ENCODE results near the gene SYNCRIP.
"Not testable (repeated sequence)": the region's sequence is repeated elsewhere in the genome, so short reads cannot be mapped to it uniquely, and the experiment has no call there.

The SYNCRIP gene

DNA sequence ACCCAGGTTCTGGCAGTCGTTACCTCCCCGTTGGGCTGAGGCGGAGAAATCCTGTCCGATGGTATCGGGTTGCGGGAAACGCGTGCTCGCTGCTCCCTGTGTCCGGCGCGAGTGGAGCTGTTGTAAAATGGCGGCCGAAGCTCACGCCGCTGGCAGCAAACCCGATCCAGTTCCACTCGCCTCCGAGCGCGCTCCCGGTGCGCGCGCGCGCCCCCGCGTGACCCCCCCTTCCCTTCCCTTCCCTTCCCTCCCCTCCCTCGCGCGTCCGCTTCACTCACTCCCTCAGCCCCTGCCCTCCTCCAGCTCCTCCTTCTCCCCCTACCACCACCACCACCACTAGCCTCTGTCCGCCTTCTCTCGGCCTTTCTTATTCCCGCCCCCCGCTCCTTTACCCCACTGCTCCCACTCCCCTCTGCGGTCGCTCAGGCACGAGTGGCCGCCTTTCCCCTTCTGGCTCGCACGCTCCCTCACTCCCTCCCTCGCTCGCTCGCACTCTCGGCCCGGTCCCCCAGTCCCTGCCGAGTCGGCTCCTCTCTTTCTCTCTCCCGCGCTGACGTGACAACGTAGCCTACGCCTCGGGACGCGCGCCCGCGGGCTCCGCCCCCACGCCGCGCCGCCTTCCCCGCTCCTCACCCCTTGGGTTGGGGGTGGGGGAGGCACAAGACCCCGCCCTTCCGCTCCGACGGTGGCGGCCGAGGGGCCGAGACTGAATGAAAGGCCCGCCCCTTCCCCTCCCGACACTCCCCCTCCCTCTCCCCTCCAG, at the start of gene SYNCRIP:
Gene SYNCRIP, minus strand, starts transcription at position 113 of the 763 bp plus-strand sequence. CDS start 1,447 bp downstream, outside the sequence.
- peak; percentile 99 for DNase-seq

DNA sequence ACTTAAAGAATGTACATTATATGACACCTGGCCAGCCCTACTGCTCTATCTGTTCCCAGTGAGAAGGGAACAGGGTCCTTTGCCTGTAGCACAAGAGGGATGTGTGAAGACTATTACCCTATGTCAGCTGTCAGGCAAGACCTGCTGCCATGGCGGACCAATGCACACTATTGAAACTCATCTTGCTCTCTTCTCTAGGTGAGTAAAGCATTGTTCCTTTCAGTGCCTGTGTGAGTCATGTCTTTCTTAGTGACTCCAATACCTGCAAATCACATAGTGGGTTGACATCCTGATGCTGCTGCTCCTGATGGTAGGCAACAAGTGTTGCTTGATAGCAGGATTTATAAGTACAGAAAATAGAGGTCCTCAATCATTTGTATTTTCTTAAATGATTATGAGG, 48.8 kb upstream of the SYNCRIP start:
- no peak for DNase-seq

DNA sequence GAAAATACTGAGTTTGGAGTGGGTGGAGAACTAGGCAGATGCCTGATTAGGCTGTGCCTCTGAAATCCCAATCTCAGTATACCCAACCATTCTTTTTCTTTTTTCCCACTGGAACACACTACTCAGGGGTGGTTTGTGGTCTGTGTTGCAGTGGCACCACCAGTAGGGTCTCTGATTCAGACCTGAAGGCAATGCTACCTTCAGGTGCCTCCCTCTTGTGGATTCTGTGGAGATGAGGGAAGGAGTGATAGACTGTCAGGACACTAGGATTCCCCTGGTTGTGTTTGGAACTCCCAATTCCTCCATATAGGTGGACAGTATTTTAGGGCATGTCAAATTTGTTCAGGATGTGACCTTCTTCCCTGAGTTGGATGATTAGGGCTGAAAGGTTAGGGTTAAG, 47.4 kb upstream of the SYNCRIP start:
- DNase-seq = no peak

DNA sequence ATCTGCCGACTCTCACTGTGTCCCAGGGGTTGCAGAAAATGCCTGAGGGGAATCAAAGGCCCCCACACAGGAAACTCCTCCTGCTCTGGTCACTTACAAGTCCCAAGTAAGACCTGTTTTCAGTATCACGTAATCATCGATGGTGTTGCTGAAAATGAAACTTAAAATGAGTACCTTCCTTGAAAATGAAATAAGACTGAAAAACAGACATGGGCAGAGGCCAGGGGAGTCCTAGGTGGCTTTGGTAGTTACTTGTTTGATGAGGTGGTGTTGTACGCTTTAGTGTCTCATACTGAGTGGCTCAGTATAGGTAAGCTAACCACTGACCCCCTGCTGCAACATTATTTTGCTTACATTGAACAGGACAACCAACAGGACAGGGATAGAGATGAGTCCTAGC, 43.0 kb upstream of the SYNCRIP start:
- no peak for DNase-seq

DNA sequence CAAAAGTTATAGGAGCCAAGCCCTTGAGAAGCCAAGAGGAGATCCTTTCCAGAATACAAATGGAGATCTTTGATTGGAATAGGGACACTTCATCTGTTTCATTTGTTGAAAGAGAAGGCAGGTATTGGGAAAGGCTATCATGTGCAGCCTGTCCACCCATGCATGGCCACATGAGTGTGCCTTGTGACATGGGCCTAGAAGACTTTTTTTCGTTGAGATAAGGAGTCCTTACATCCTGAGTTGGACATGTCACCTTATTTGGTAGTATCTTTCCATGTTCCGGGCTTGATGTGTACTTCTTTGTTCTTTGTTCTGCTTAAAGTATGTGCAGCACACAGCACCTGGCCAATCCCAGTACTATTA, 42.1 kb upstream of the SYNCRIP start:
- DNase-seq = no peak

DNA sequence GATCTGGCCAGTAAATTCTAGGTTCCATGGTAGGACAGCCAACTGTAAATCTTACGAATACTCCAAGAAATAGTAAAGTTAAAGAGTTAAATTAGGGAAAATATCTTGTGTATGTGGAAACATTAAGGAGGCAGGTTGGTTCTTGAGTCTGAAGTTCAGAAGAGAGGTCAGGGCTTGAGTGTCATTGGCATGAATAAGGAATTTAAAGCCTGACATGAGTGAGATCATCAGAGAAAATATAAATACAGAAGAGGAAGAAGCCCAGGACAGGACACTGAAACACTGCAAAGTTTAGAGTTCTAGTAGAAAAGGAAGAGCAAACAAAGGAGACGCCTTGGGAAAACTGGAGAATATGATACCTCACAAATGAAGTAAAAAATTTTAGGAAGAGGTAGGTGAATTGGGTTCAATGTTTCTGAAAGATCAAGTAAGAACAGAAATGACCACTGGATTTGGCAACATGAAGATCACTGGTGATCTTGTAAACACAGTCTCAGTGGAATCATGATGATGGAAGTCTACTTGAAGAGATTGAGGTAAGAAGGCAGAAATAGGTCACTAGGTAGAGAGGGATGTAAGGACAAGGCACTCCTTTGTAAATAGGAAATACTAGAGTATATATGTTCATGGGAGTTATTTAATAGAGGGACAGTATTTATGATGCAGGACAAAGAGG, 41.6 kb upstream of the SYNCRIP start:
- DNase-seq = no peak

DNA sequence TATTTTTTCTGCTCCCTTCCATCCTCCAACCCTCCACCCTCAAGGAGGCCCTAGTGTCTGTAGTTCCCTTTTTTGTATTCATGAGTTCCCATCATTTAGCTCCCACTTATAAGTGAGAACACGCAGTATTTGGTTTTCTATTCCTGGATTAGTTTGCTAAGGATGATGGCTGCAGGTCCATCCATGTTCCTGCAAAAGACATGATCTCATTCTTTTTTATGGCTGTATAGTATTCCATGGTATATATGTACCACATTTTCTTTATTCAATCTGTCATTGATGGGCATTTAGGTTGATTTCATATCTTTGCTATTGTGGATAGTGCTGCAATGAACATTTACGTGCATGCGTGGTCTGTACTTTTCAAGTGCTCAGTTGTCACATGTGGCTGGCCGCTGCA, 39.2 kb upstream of the SYNCRIP start:
- DNase-seq = not testable (repeated sequence)

DNA sequence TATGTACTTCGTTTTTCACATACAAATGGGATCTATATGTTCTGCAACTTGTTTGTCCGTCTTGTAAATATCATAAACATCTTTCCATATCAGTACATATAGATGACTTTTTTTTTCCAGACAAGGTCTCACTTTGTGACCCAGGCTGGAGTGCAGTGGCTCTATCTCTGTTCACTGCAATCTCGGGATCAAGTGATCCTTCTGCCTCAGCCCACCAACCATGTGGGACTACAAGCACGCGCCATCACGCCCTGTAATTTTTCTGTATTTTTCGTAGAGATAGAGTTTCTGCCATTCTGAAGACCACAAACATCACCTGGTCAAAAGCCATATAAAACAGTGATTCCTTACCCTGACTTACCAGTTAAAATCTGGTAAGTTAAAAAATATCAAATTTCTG, 37.7 kb upstream of the SYNCRIP start:
- no peak for DNase-seq

DNA sequence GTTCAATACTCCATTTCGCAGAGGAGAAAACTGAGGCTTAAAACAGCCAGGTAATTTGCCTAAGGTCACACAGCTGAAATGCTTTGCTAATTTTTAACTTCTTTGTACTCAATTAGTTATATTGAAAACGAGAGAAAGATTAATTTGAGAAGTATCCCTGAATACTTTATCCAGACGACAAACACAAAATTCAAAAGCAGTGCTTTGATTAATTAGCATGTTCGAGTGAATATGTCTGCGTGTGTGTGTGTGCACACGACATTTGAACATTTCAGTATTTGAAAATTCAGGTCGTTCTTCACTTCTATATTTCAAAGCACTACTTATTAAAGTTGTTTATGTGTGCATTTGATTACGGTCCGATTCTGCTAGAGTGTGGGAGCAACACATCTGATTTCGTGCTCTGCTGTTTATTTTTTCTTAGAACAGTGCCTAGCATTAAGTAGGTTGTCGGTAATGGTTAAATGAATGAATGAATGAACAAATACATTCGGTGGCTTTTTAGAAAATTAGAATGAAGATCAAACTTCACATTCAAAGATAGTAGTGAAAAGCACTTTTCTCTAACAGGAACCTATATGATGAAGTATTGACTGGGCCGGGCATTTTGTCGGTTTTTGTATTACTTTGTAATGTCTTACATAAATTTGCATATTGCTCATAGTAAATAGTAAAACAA, 36.9 kb upstream of the SYNCRIP start:
- DNase-seq = no peak

DNA sequence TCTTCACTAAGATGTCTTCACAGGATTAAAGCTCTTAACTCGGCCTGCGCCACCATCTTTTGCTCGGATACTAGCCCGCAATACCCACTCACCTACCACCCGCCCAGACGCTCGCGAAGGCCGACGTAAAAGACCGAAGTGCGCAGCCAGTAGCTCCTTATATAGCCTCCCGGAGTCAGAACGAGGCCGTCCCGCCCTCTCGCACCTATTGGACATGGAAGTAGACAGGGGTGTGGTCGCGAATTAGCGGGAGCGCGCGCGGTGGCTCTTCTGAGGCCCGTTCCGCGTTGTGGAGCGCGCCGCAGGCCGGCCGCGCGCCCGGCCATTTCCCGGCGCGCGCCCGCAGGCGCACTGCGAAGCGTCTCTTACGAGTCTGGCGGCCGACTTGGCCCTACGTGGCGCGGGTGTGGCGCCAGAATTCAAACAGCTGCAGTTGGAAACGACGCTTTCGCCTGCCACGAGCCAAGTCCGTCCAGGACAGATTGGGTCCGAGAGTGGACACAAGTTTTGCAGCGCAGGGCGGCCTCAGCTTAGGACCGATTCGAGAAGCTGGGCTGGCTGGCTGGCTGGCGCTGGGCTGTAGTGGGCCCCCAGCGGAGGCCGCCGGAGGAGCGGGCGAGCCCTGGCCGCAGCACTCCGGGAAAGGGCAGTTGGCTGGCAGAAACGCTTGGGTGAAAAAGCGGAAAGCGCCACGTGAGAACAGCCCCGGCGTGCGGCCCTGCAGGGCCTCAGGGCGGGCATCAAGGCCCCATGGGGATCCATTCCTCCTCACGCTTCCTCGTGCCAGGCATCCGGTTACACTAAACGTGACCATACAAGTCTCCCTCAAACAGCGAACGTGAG, 36.1 kb upstream of the SYNCRIP start:
- peak; percentile 99 for DNase-seq

DNA sequence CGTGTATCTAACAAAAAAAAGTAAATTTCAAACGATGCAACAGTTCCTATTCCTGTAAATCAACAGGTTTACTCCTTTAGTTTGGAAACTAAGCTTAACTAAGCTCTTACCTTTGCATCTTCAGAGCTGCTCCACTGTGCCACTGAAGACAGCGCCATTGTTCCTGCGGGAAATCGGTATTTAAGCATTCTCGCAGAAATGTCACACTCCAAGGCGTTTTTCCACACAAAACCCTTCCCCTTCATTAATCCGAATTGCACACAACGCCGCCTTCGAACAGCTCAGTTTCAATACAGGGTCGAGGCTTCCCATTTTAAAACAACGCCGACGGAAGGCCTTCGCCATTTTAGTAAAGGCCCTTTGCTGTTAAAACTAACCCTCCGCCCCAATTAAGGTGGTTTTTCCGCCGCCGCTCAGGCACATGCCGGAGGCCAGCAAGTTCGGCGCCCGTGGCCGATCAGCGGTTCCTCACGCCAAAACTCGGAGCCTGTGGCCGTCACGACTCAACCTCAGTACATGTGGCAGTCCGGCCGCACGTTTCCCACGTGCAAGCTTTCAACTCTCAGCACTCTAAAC, 35.4 kb upstream of the SYNCRIP start:
- no peak for DNase-seq

DNA sequence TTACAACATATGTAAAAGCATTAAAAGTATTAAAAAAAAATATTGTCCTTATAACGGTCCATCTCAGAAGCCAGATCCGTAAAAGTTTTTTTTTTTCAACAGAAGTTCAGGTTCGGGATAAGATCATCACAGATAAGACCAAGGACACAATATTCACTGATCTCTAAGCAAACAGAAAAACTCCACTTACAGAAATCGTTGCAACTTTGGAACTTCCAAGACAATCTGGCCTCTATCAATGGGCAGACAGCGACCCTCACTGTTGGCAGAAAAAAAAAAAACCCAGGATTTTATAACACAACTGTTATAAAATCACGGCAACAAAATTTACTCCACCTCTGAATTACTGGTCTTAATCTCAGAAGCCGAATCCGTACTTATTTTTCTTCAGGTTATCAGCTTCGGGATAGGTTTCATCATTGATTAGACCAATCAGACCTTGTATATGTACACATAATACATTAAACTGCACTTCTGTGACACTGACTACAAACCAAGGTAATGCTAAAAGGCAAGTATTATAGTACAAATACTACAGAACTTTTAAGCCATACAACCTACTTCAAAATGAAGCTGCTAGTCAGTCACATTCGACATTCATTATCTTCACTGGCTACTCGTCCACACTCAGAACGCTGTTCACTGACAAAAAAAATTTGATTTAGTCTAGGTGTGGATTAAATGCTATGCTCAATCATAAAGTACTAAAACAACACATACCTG, 34.7 kb upstream of the SYNCRIP start:
- DNase-seq = peak; percentile 18

DNA sequence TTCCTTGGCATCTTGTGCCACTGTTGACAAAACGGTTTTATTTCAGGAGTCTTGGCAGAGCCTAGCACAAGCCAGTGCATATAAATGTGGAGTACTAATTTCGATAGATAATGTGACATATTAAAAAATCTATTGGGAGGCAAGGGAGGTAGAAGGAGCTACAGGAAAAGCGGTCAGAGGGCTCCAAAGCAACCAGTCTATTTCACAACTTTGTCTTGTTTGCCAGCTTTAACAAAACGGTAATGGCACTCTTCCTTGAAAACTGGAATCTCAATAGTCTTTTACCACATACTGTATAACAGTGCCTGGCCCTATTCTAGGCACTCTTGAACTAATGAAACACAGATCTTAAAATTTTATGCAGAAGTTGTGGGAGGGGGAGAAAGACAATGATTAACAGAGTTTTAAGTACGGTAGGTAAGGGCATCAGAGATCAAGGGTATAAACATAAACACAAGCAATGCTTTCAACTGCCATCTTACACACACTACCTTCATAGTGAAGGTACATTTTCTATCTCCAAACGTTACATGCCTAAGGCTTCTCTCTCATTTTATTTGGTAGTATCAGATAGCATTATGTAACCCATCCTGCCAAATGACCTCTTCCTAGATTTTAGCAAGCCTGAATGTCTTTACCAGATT, 33.5 kb upstream of the SYNCRIP start:
- no peak for DNase-seq

DNA sequence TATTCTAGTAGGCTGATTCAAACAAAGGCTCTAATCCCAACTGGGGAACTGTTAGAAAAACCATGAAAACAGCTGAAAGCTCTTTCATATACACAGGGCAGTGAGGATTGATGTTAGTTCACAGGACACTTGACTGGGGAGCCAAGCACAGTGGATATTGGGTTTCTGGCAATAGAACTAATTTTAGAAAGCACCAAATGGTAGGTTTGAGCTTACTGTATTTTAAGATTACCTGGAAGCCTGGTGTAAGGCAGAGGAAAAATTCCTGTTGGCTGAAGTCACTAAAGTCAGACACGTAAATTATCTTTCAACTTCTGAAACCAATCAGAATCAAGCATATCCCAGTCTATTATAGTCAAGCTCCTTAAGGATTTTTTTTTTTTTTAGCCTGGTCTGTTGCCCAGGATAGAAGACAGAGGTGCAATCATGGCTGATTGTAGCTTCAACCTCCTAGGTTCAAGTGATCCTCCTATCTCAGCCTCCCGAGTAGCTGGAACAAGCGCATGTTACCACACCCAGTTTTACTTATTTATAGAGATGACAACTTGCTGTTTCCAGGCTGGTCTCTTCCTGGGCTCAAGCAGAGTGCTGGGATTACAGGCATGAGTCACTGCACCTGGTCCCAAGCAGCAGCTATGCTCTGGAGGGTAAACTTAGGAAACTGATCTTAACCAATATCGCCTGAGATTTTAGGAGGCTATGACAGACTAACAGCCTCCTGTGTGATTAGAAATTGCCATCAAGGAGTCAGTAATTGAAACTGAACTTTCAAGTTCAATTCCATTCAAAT, 32.5 kb upstream of the SYNCRIP start:
- no peak for DNase-seq

DNA sequence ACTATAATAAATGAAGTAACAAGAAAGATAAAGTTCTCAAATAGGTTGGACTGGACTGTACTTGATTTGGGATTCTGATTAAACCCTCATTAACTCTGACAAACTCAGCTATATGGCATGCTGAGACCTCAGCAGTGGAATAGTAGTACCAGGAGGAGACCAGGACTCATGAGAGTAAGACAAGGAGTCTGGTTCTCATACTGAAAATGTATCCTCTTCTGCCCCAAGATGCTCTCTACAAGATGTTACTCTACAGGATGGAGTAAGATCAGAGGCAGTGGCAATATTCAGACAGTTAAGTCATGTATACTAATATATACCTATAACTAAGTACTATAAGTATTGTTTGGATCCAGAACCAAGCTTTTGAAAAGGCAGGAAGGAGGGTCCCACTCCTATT, 31.9 kb upstream of the SYNCRIP start:
- DNase-seq = no peak

DNA sequence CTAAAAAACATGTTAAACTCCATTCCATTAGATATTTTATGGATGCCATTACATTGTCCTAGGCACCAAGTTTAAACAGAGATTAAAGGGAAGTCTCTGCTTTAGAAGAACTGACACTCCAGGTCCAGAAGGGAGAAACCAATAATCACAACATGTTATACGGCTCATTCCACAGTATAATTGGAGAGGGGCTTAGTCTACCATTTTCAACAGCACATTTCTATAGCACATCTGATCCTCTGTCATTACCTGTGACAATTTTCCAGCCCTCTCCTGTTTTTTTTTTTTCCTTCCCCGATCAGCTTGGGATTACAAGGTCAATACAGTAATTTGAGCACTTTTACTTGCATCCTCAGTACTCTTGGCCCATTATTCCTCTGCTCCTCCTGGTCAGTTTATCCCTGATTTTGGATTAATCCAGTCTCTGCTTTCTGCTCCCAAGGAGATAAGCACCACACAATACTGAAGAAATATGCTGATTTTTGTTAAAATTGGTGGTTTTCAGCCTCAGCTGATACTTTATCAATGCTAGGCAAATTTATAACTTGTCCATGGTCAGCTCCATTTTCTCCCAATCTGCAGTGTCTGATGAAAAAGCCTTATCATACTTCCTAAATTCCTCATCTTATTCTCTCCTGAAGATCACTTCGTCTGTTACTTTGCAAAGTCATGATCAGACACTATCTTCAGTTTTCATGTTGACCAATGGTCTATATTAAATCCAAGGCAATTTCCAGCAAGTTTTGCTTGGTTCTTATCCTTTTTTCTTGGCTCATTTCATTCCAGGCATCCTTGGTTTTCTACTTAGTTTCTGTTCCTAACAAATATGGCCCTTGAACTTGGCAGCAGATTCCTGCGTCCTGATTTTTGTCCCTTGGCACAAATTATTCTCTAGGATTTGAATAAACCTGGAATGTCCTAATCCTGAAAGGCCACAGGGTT, 30.8 kb upstream of the SYNCRIP start:
- no peak for DNase-seq

DNA sequence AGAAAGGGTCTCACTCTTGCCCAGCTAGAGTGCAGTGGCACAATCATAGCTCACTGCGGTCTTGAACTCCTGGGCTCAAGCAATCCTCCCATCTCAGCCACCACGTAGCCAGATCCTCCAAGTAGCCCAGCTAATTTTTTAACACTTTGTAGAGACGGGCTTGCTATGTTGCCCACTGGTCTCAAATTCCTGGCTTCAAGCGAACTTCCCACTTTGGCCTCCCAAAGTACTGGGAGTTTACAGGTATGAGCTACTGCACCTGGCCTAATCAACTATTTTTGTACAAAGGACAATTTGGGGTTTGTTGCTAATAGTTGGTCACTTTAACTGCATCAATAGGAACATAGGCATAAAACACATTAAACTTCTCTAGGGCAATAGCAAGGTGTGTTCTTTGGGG, 29.9 kb upstream of the SYNCRIP start:
- DNase-seq = no peak

DNA sequence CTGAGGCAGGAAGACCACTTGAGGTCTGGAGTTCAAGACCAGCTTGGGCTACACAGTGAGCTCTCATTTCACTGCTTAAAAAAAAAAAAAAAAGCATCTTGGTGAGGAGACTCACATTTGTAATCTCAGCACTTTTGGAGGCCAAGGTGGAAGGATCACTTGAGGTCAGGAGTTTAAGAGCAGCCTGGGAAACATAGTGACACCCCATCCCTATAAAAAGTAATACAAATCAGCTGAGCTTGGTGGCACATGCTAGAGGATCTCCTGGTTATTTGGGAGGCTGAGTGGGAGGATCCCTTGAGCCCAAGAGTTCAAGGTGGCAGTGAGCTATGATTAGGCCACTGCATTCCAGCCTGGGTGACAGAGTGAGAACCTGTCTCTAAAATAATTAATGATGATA, 29.4 kb upstream of the SYNCRIP start:
- no peak for DNase-seq

DNA sequence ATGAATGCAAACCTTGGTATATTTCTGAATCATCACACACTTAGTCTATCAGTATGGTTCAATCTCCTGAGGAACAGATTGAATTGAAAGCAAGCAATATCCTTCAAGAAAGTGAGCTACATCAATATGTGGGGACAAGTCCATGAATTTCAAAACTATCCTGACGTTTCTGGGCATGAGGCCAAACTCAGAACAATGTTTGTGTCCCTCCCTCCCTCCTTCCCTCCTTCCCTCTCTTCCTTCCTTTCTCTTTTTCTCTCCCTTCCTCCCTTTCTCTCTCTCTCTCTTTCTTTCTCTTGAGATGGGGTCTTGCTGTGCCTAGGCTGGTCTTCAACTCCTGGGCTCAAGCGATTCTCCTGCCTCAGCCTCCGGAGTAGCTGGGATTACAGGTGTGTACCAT, 27.9 kb upstream of the SYNCRIP start:
- no peak for DNase-seq
